Fibroblast of lung (primary cell): Measurements from ENCODE around the gene TSPAN5. TPM values are rescaled to one million over a fixed set of nuclear protein-coding genes. Genes with fewer than 3 reads are reported as not detected.

ENCODE experiments used
- DNase-seq, 2 donors: peaks; one replicate each; pipeline versions ENCODE4 v3.0.0 to v3.0.0-alpha.2; 2010; ENCODE audit warnings: low read depth in 2 of 2
- H2AFZ ChIP-seq: 2 replicates; pipeline ENCODE4 v1.5.1; 2012; ENCODE audit warnings: low read length, control low read depth, inconsistent platforms
- H3K27ac ChIP-seq: 2 replicates; pipeline ENCODE4 v1.5.1; 2011; ENCODE audit warnings: low read length, control low read depth; ENCODE audit not compliant: insufficient read depth
- H3K27me3 ChIP-seq: 2 replicates; pipeline ENCODE4 v1.5.1; 2011; ENCODE audit warnings: mild to moderate bottlenecking, low read length; ENCODE audit not compliant: control insufficient read depth, insufficient read depth
- H3K36me3 ChIP-seq: 2 replicates; pipeline ENCODE4 v1.5.1; 2011; ENCODE audit warnings: low read length; ENCODE audit not compliant: control insufficient read depth, insufficient read depth
- H3K4me1 ChIP-seq: 2 replicates; pipeline ENCODE4 v1.5.1; 2011; ENCODE audit warnings: low read length; ENCODE audit not compliant: control insufficient read depth, insufficient read depth; ENCODE audit errors: extremely low read depth
- H3K4me2 ChIP-seq: 2 replicates; pipeline ENCODE4 v1.5.1; 2011; ENCODE audit warnings: low read length, control low read depth; ENCODE audit not compliant: insufficient read depth; ENCODE audit errors: extremely low read depth
- H3K4me3 ChIP-seq, 4 experiments: fragments of 200-600 bp in 1 of 4; sonication (generic) in 1 of 4; replicated peaks in 1 of 4; 2 replicates each; pipeline ENCODE4 v1.5.1; 2011 to 2016; ENCODE audit warnings: low read length in 4 of 4, low read depth in 3 of 4, mild to moderate bottlenecking in 3 of 4, control low read depth in 2 of 4, inconsistent platforms in 1 of 4, mixed read lengths in 1 of 4; ENCODE audit not compliant: insufficient read depth in 1 of 4; ENCODE audit errors: control extremely low read depth in 1 of 4
- H3K79me2 ChIP-seq: 2 replicates; pipeline ENCODE4 v1.5.1; 2012; ENCODE audit warnings: mild to moderate bottlenecking, low read length, inconsistent platforms; ENCODE audit not compliant: control insufficient read depth, insufficient read depth
- H3K9ac ChIP-seq: 2 replicates; pipeline ENCODE4 v1.5.1; 2011; ENCODE audit warnings: mild to moderate bottlenecking, low read length, control low read depth; ENCODE audit not compliant: insufficient read depth
- H3K9me3 ChIP-seq: 2 replicates; pipeline ENCODE4 v1.5.1; 2012; ENCODE audit warnings: low read depth, low read length; ENCODE audit not compliant: control insufficient read depth, insufficient read depth
- H4K20me1 ChIP-seq: 2 replicates; pipeline ENCODE4 v1.5.1; 2011; ENCODE audit warnings: low read length; ENCODE audit not compliant: control insufficient read depth, insufficient read depth; ENCODE audit errors: extremely low read depth
- CTCF ChIP-seq, 2 donors: IDR thresholded peaks in 1 of 2; conservative IDR thresholded peaks in 1 of 2; 1 replicate in 1 of 2; 2 replicates in 1 of 2; pipeline ENCODE4 v1.5.1; 2011 to 2012; ENCODE audit warnings: low read length in 2 of 2, control low read depth in 1 of 2, inconsistent platforms in 1 of 2, low read depth in 1 of 2, mild to moderate bottlenecking in 1 of 2
- EZH2 ChIP-seq: IDR thresholded peaks from 2 replicates; pipeline ENCODE4 v1.5.1; 2012; ENCODE audit warnings: low read length, control low read depth, mild to moderate bottlenecking; ENCODE audit errors: missing control alignments
- polyA plus RNA-seq, 2 donors: library from polyadenylated mRNA; depleted of rRNA in 1 of 2; stranded (reverse) in 1 of 2; unstranded in 1 of 2; fragments of >200 nt; gene quantifications; 2 replicates each; pipeline ENCODE4 v1.2.1, GENCODE V29; 2011 to 2012; ENCODE audit warnings: missing spikeins in 1 of 2
- total RNA-seq: library from RNA; depleted of rRNA; stranded (reverse); fragments of >200 nt; gene quantifications from 2 replicates; pipeline ENCODE4 v1.2.1, GENCODE V29; 2014

The TSPAN5 gene
- total and polyA plus RNA-seq, 2 donors (not counting 1 experiment from before 2014, with no cell fraction given): 109 to 129 TPM

GRCh38 chr4:98643755-98644154 lies 14.7 kb downstream of the TSPAN5 start:
- peaks cover 7% of the 10 kb centered on the region for H3K4me1 ChIP-seq
- no peak overlapping the region for H3K27ac ChIP-seq

GRCh38 chr4:98642991-98643426 lies 15.4 kb downstream of the TSPAN5 start:
- DNase-seq: peak; percentile 83
- peaks cover 92% of the 10 kb centered on the region for H3K79me2 ChIP-seq
- H3K4me1 ChIP-seq: peaks cover 8% of the 10 kb centered on the region
- H3K9ac ChIP-seq: no peak overlapping the region
- no peak overlapping the region for H2AFZ ChIP-seq
- H3K4me3 ChIP-seq: no peak overlapping the region
- H3K27me3 ChIP-seq: no peaks in the 10 kb centered on the region
- no peaks in the 10 kb centered on the region for H3K36me3 ChIP-seq
- H3K9me3 ChIP-seq: no peaks in the 10 kb centered on the region
- H3K4me2 ChIP-seq: no peak overlapping the region
- TF ChIP-seq EZH2 (no peak), CTCF (conservative IDR thresholded peaks at IDR 0.05 in 1 of 2, IDR thresholded peaks at IDR 0.05 in 1 of 2; ENCODE audit: low read depth in 1 of 2, low read length in 2 of 2) (no peak)
- H3K27ac ChIP-seq: no peak overlapping the region
- H4K20me1 ChIP-seq: no peaks in the 10 kb centered on the region

More at GRCh38 chr4:98643755-98644154, 14.7 kb downstream of the TSPAN5 start:
- TF ChIP-seq EZH2 (no peak), CTCF (conservative IDR thresholded peaks at IDR 0.05 in 1 of 2, IDR thresholded peaks at IDR 0.05 in 1 of 2; ENCODE audit: low read depth in 1 of 2, low read length in 2 of 2) (no peak)
- Histone ChIP-seq H3K36me3 (no peaks in the 10 kb centered on the region), H3K4me3 (no peak overlapping the region), H3K27me3 (no peaks in the 10 kb centered on the region), H2AFZ (no peak overlapping the region), H3K79me2 (peaks cover 92% of the 10 kb centered on the region), H3K9me3 (no peaks in the 10 kb centered on the region), H3K4me2 (no peak overlapping the region), H4K20me1 (no peaks in the 10 kb centered on the region), H3K9ac (no peak overlapping the region)
- DNase-seq: no peak

- H3K27ac ChIP-seq: no peak overlapping the region
- TF ChIP-seq EZH2: no peak
- no peak for TF ChIP-seq CTCF (conservative IDR thresholded peaks at IDR 0.05 in 1 of 2, IDR thresholded peaks at IDR 0.05 in 1 of 2; ENCODE audit: low read depth in 1 of 2, low read length in 2 of 2)
- no peaks in the 10 kb centered on the region for H4K20me1 ChIP-seq
These were observed 16.3 kb downstream of the TSPAN5 start for GRCh38 chr4:98641906-98642668.

More at GRCh38 chr4:98641906-98642668, 16.3 kb downstream of the TSPAN5 start:
- Histone ChIP-seq H3K9me3 (no peaks in the 10 kb centered on the region), H3K27me3 (no peaks in the 10 kb centered on the region), H3K4me1 (peaks cover 8% of the 10 kb centered on the region), H3K79me2 (peaks cover 90% of the 10 kb centered on the region), H3K4me3 (no peak overlapping the region), H3K9ac (no peak overlapping the region), H3K4me2 (no peak overlapping the region), H3K36me3 (no peaks in the 10 kb centered on the region), H2AFZ (no peak overlapping the region)
- peak in 1 of 2 donors; percentile 43 for DNase-seq
